ENCODE results near the gene MARCO. TPM values are rescaled to one million over a fixed set of nuclear protein-coding genes. Genes with fewer than 3 reads are reported as not detected.

MARCO gene
- total RNA-seq, result 4.2 TPM
- 31.0 TPM for polyA plus RNA-seq
- long read RNA-seq, donor 1, result 0 reads
- long read RNA-seq, donor 2, result 0 reads
- long read RNA-seq, donor 3, partial matches to known transcripts, result 0 of 2 reads
- long read RNA-seq, donor 3, other reads (novel, unspliced or antisense), result 0 of 2 reads
- long read RNA-seq, donor 4, result 0 reads
- long read RNA-seq, donor 5, partial matches to known transcripts, result 0 of 4 reads
- long read RNA-seq, donor 5, other reads (novel, unspliced or antisense), result 0 of 4 reads
- long read RNA-seq, donor 6, partial matches to known transcripts, result 0 of 1 reads
- long read RNA-seq, donor 6, other reads (novel, unspliced or antisense), result 0 of 1 reads
- long read RNA-seq, donor 7, result 0 reads
- long read RNA-seq, donor 8, result 0 reads
- long read RNA-seq, donor 9, partial matches to known transcripts, result 0 of 1 reads
- long read RNA-seq, donor 9, other reads (novel, unspliced or antisense), result 0 of 1 reads
- long read RNA-seq, donor 10, result 0 reads

DNA sequence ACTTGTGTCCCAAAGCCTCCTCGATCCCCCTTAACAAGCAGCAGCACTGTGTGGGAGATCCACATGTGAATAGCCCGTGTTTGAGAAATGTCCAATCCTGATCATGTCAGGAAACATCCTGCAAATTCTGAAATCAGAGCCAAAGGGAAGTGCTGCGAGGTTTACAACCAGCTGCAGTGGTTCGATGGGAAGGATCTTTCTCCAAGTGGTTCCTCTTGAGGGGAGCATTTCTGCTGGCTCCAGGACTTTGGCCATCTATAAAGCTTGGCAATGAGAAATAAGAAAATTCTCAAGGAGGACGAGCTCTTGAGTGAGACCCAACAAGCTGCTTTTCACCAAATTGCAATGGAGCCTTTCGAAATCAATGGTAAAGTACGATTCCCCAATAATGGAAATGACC, at the start of gene MARCO:
Gene MARCO (plus strand): TSS at position 164 of the 400 bp plus-strand sequence. CDS start 107 bp downstream, at position 271.
- DNase-seq (ENCODE audit: low read depth in 6 of 9, low spot score in 9 of 9), result no peak

DNA sequence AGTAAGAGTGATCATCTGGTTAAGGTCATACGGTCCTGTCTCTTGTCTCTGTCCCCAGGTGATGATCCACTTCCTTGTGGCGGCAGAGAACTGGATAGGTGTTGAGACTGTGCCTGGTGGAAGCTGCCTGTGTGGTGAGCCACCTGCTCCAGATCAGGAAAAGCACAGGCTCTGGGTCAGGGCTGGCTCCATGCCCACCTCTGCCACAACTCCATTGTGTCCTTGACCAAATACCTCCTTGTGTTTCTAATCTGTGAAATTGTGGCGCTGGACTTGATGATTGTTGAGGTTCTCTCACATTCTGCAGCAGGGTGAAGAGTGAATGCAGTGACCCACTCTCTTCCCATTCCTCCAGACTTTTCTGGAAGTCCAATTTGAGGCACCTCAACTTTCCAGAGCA, 48.9 kb upstream of the MARCO start:
- Histone ChIP-seq H3K4me1 (ENCODE audit: control insufficient read depth in 2 of 2, insufficient read depth in 2 of 2, low read length in 2 of 2) (no peaks in the 10 kb centered on the region), H3K36me3 (ENCODE audit: control insufficient read depth in 2 of 2, insufficient read depth in 2 of 2, low read length in 1 of 2) (no peaks in the 10 kb centered on the region), H3K4me3 (ENCODE audit: low read length in 2 of 2) (no peak overlapping the region), H3K9me3 (ENCODE audit: control insufficient read depth in 2 of 2, insufficient read depth in 1 of 2, low read length in 1 of 2) (no peaks in the 10 kb centered on the region), H3K27me3 (ENCODE audit: control insufficient read depth in 2 of 2, insufficient read depth in 1 of 2, low read length in 1 of 2) (no peaks in the 10 kb centered on the region), H3K27ac (ENCODE audit: low read depth in 1 of 2, low read length in 1 of 2) (no peak overlapping the region)
- DNase-seq (ENCODE audit: low read depth in 6 of 9, low spot score in 9 of 9), result no peak
- 92% methylated on average over 3 of the region's 3 CpGs for WGBS

More for the DNA sequence above, at the start of gene MARCO:
- Histone ChIP-seq H3K4me1 (ENCODE audit: control insufficient read depth in 2 of 2, insufficient read depth in 2 of 2, low read length in 2 of 2) (no peaks in the 10 kb centered on the region), H3K27ac (ENCODE audit: low read depth in 1 of 2, low read length in 1 of 2) (no peak within 1 kb of the TSS), H3K9me3 (ENCODE audit: control insufficient read depth in 2 of 2, insufficient read depth in 1 of 2, low read length in 1 of 2) (no peaks in the 10 kb centered on the region), H3K4me3 (ENCODE audit: low read length in 2 of 2) (no peak within 1 kb of the TSS), H3K36me3 (ENCODE audit: control insufficient read depth in 2 of 2, insufficient read depth in 2 of 2, low read length in 1 of 2) (no peaks in the 10 kb centered on the region), H3K27me3 (ENCODE audit: control insufficient read depth in 2 of 2, insufficient read depth in 1 of 2, low read length in 1 of 2) (no peaks in the 10 kb centered on the region)
- 84% methylated on average over 7 of the region's 7 CpGs for WGBS

- H3K9me3 ChIP-seq (ENCODE audit: control insufficient read depth in 2 of 2, insufficient read depth in 1 of 2, low read length in 1 of 2), result peaks cover 0 to 3% of the 10 kb centered on the region in 2 donors
- H3K27me3 ChIP-seq (ENCODE audit: control insufficient read depth in 2 of 2, insufficient read depth in 1 of 2, low read length in 1 of 2), result no peaks in the 10 kb centered on the region
- H3K4me3 ChIP-seq (ENCODE audit: low read length in 2 of 2), result no peak overlapping the region
- no peaks in the 10 kb centered on the region for H3K36me3 ChIP-seq (ENCODE audit: control insufficient read depth in 2 of 2, insufficient read depth in 2 of 2, low read length in 1 of 2)
- no peaks in the 10 kb centered on the region for H3K4me1 ChIP-seq (ENCODE audit: control insufficient read depth in 2 of 2, insufficient read depth in 2 of 2, low read length in 2 of 2)
- no peak overlapping the region for H3K27ac ChIP-seq (ENCODE audit: low read depth in 1 of 2, low read length in 1 of 2)
- WGBS, result 64% methylated on average over 11 of the region's 11 CpGs
- DNase-seq (ENCODE audit: low read depth in 6 of 9, low spot score in 9 of 9), result no peak
Observed at GRCh38 chr2:118902266-118903028, 39.5 kb upstream of the MARCO start.

GRCh38 chr2:118903029-118903351, 39.0 kb upstream of the MARCO start:
- WGBS, result 53% methylated on average over 2 of the region's 2 CpGs
- no peaks in the 10 kb centered on the region for H3K4me1 ChIP-seq (ENCODE audit: control insufficient read depth in 2 of 2, insufficient read depth in 2 of 2, low read length in 2 of 2)
- DNase-seq (ENCODE audit: low read depth in 6 of 9, low spot score in 9 of 9), result no peak
- H3K36me3 ChIP-seq (ENCODE audit: control insufficient read depth in 2 of 2, insufficient read depth in 2 of 2, low read length in 1 of 2), result no peaks in the 10 kb centered on the region
- peaks cover 0 to 3% of the 10 kb centered on the region in 2 donors for H3K9me3 ChIP-seq (ENCODE audit: control insufficient read depth in 2 of 2, insufficient read depth in 1 of 2, low read length in 1 of 2)
- no peak overlapping the region for H3K4me3 ChIP-seq (ENCODE audit: low read length in 2 of 2)
- H3K27me3 ChIP-seq (ENCODE audit: control insufficient read depth in 2 of 2, insufficient read depth in 1 of 2, low read length in 1 of 2), result no peaks in the 10 kb centered on the region
- H3K27ac ChIP-seq (ENCODE audit: low read depth in 1 of 2, low read length in 1 of 2), result no peak overlapping the region

DNA sequence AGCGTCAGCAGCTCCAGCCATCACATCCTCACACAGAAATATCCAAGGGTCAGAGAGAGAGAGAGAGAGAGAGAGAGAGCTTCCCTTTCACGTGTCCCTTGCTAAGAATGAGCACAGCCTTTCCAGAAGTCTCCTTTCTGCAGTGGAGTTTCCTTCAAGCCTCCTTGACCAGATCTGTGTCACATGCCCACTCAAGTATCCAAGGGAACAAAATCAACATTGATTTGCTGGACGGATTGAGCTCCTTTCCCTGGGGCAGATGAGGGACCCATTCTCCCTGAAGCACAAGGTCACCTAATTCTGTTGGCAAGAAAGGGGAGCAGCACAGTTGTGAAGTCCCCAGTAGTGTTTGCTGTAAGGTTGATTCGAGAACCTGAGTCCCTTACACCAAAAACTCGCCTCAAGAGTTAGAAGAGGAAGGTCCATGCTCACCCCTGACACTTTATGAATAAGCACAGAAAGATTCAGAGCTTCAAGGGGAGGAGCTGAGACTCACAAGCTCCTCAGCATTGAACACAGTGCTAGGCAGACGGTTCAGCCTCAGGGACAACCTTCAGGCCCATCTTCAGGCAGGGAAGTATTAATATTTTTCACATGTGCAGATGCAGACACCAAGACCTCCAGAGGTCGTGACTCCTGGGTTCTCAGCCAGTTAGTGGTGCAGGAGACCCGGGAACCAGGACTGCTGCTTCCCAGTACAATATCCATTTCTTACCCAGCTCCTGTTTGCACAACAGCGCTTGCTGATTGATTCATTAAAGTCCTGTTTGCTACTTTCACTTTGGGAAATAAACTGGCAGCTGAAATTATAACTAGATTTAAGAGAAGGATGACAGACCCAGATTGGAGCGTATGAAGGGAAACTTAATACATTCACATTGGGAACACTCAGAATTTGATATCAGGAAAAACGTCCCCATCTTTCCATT, 38.2 kb upstream of the MARCO start:
- H3K4me3 ChIP-seq (ENCODE audit: low read length in 2 of 2), result no peak overlapping the region
- H3K27me3 ChIP-seq (ENCODE audit: control insufficient read depth in 2 of 2, insufficient read depth in 1 of 2, low read length in 1 of 2), result no peaks in the 10 kb centered on the region
- H3K27ac ChIP-seq (ENCODE audit: low read depth in 1 of 2, low read length in 1 of 2), result no peak overlapping the region
- no peak for DNase-seq (ENCODE audit: low read depth in 6 of 9, low spot score in 9 of 9)
- no peaks in the 10 kb centered on the region for H3K36me3 ChIP-seq (ENCODE audit: control insufficient read depth in 2 of 2, insufficient read depth in 2 of 2, low read length in 1 of 2)
- 87% methylated on average over 11 of the region's 11 CpGs for WGBS
- no peaks in the 10 kb centered on the region for H3K4me1 ChIP-seq (ENCODE audit: control insufficient read depth in 2 of 2, insufficient read depth in 2 of 2, low read length in 2 of 2)
- H3K9me3 ChIP-seq (ENCODE audit: control insufficient read depth in 2 of 2, insufficient read depth in 1 of 2, low read length in 1 of 2), result peaks cover 0 to 3% of the 10 kb centered on the region in 2 donors

DNA sequence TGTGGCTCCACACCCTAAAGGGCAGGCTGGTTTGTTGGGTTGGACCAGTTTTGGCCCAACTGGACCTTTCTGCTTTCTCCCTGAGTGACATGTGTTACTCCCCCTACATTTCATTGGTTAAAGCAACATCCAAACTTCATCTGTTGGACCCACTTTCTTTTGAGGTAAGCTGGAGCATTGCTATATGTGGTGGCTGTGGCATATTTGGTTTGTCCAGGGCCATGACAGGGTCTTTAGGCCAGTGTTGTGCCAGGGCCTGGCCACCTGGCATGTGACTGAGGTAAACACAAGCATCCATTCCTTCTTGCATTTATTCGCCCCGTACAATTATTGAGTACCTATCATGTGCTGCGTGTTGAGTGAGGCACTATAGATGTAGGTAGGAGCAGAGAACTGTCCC, 36.8 kb upstream of the MARCO start:
- 100% methylated on average over 3 of the region's 3 CpGs for WGBS
- DNase-seq (ENCODE audit: low read depth in 6 of 9, low spot score in 9 of 9), result no peak

GRCh38 chr2:118906186-118906585, 35.8 kb upstream of the MARCO start:
- WGBS, result 90% methylated on average over 4 of the region's 4 CpGs
- DNase-seq (ENCODE audit: low read depth in 6 of 9, low spot score in 9 of 9), result no peak

More for the DNA sequence above, 36.8 kb upstream of the MARCO start:
- Histone ChIP-seq H3K4me1 (ENCODE audit: control insufficient read depth in 2 of 2, insufficient read depth in 2 of 2, low read length in 2 of 2) (no peaks in the 10 kb centered on the region), H3K4me3 (ENCODE audit: low read length in 2 of 2) (no peak overlapping the region), H3K36me3 (ENCODE audit: control insufficient read depth in 2 of 2, insufficient read depth in 2 of 2, low read length in 1 of 2) (no peaks in the 10 kb centered on the region), H3K9me3 (ENCODE audit: control insufficient read depth in 2 of 2, insufficient read depth in 1 of 2, low read length in 1 of 2) (peaks cover 0 to 3% of the 10 kb centered on the region in 2 donors), H3K27ac (ENCODE audit: low read depth in 1 of 2, low read length in 1 of 2) (no peak overlapping the region), H3K27me3 (ENCODE audit: control insufficient read depth in 2 of 2, insufficient read depth in 1 of 2, low read length in 1 of 2) (no peaks in the 10 kb centered on the region)

GRCh38 chr2:118907759-118908158, 34.2 kb upstream of the MARCO start:
- WGBS, result 72% methylated on average over 5 of the region's 5 CpGs
- Histone ChIP-seq H3K9me3 (ENCODE audit: control insufficient read depth in 2 of 2, insufficient read depth in 1 of 2, low read length in 1 of 2) (no peaks in the 10 kb centered on the region), H3K36me3 (ENCODE audit: control insufficient read depth in 2 of 2, insufficient read depth in 2 of 2, low read length in 1 of 2) (no peaks in the 10 kb centered on the region), H3K4me1 (ENCODE audit: control insufficient read depth in 2 of 2, insufficient read depth in 2 of 2, low read length in 2 of 2) (no peaks in the 10 kb centered on the region), H3K4me3 (ENCODE audit: low read length in 2 of 2) (no peak overlapping the region), H3K27ac (ENCODE audit: low read depth in 1 of 2, low read length in 1 of 2) (no peak overlapping the region), H3K27me3 (ENCODE audit: control insufficient read depth in 2 of 2, insufficient read depth in 1 of 2, low read length in 1 of 2) (no peaks in the 10 kb centered on the region)
- DNase-seq (ENCODE audit: low read depth in 6 of 9, low spot score in 9 of 9), result no peak

More at GRCh38 chr2:118906186-118906585, 35.8 kb upstream of the MARCO start:
- Histone ChIP-seq H3K36me3 (ENCODE audit: control insufficient read depth in 2 of 2, insufficient read depth in 2 of 2, low read length in 1 of 2) (no peaks in the 10 kb centered on the region), H3K4me1 (ENCODE audit: control insufficient read depth in 2 of 2, insufficient read depth in 2 of 2, low read length in 2 of 2) (no peaks in the 10 kb centered on the region), H3K27me3 (ENCODE audit: control insufficient read depth in 2 of 2, insufficient read depth in 1 of 2, low read length in 1 of 2) (no peaks in the 10 kb centered on the region), H3K4me3 (ENCODE audit: low read length in 2 of 2) (no peak overlapping the region), H3K9me3 (ENCODE audit: control insufficient read depth in 2 of 2, insufficient read depth in 1 of 2, low read length in 1 of 2) (peaks cover 0 to 3% of the 10 kb centered on the region in 2 donors), H3K27ac (ENCODE audit: low read depth in 1 of 2, low read length in 1 of 2) (no peak overlapping the region)
